ENCODE data around the gene ATRN.

DNA sequence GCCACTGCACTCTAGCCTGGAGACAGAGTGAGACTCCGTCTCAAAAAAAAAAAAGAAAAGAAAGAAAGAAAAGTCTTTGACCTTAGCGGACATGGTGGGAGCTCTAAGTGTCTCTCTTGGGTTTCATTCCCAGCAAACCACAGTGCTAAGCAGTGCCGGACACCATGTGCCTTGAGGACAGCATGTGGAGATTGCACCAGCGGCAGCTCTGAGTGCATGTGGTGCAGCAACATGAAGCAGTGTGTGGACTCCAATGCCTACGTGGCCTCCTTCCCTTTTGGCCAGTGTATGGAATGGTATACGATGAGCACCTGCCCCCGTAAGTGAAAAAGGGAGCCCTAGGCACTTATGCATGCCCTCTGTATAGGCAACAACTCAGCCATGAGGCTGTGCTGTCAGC is 112.9 kb downstream of the ATRN start:
- TF ChIP-seq POLR2AphosphoS5 (IDR thresholded peaks at IDR 0.05), result no peak
- TF ChIP-seq EP300 (IDR thresholded peaks at IDR 0.05), result no peak

Data from sigmoid colon (tissue), 4 donors.